H9 (cell line): ENCODE data around the gene TBX15. TPM values are rescaled to one million over a fixed set of nuclear protein-coding genes. Genes with fewer than 3 reads are reported as not detected.

Source experiments
- DNase-seq: peaks from one replicate; pipeline ENCODE4 v3.0.0-alpha.2; 2017
- H2AFZ ChIP-seq: one replicate; pipeline ENCODE4 v1.6.1; 2013; ENCODE audit warnings: mild to moderate bottlenecking, low read length, control low read depth, moderate library complexity
- H2AK5ac ChIP-seq: 2 replicates; pipeline ENCODE4 v1.6.1; 2013; ENCODE audit warnings: low read length, control low read depth, mixed read lengths; ENCODE audit not compliant: insufficient read length
- H2BK120ac ChIP-seq: one replicate; pipeline ENCODE4 v1.6.1; 2013; ENCODE audit warnings: low read depth, mild to moderate bottlenecking, low read length, control low read depth, inconsistent platforms; ENCODE audit not compliant: poor library complexity, severe bottlenecking
- H2BK12ac ChIP-seq: 2 replicates; pipeline ENCODE4 v1.6.1; 2013; ENCODE audit warnings: low read length, control low read depth, mixed read lengths, low read depth; ENCODE audit not compliant: insufficient read length
- H2BK15ac ChIP-seq: 2 replicates; pipeline ENCODE4 v1.6.1; 2013; ENCODE audit warnings: low read depth, low read length, control low read depth
- H2BK20ac ChIP-seq: one replicate; pipeline ENCODE4 v1.6.1; 2013; ENCODE audit warnings: low read depth, mild to moderate bottlenecking, low read length, control low read depth, inconsistent platforms; ENCODE audit not compliant: poor library complexity, severe bottlenecking
- H2BK5ac ChIP-seq: 2 replicates; pipeline ENCODE4 v1.6.1; 2013; ENCODE audit warnings: low read length, control low read depth, mixed read lengths; ENCODE audit not compliant: insufficient read length
- H3K14ac ChIP-seq: 2 replicates; pipeline ENCODE4 v1.6.1; 2013; ENCODE audit warnings: low read length, control low read depth; ENCODE audit not compliant: insufficient read depth
- H3K18ac ChIP-seq: 2 replicates; pipeline ENCODE4 v1.6.1; 2013; ENCODE audit warnings: low read depth, mild to moderate bottlenecking, mixed read lengths, low read length, control low read depth; ENCODE audit not compliant: insufficient read length
- H3K23ac ChIP-seq: 2 replicates; pipeline ENCODE4 v1.6.1; 2013; ENCODE audit warnings: low read length, control low read depth, mixed read lengths, low read depth; ENCODE audit not compliant: insufficient read length
- H3K23me2 ChIP-seq: 2 replicates; pipeline ENCODE4 v1.6.1; 2013; ENCODE audit warnings: low read depth, mild to moderate bottlenecking, mixed read lengths, low read length, control low read depth; ENCODE audit not compliant: insufficient read length, poor library complexity, severe bottlenecking
- H3K27ac ChIP-seq: 2 replicates; pipeline ENCODE4 v1.5.1; 2013; ENCODE audit warnings: low read length, control low read depth, mixed read lengths, low read depth; ENCODE audit not compliant: insufficient read length
- H3K27me3 ChIP-seq: 2 replicates; pipeline ENCODE4 v1.6.1; 2013; ENCODE audit warnings: low read length, control low read depth, inconsistent platforms; ENCODE audit not compliant: insufficient read depth
- H3K4ac ChIP-seq: 2 replicates; pipeline ENCODE4 v1.6.1; 2013; ENCODE audit warnings: low read depth, mild to moderate bottlenecking, control low read depth, inconsistent platforms, low read length, moderate library complexity
- H3K4me1 ChIP-seq: 2 replicates; pipeline ENCODE4 v1.6.1; 2013; ENCODE audit warnings: low read length, control low read depth, inconsistent platforms; ENCODE audit not compliant: insufficient read depth
- H3K4me2 ChIP-seq: 2 replicates; pipeline ENCODE4 v1.6.1; 2013; ENCODE audit warnings: low read length, control low read depth, mixed read lengths; ENCODE audit not compliant: insufficient read length, insufficient read depth
- H3K56ac ChIP-seq: 2 replicates; pipeline ENCODE4 v1.6.1; 2013; ENCODE audit warnings: low read depth, mild to moderate bottlenecking, mixed read lengths, low read length, control low read depth; ENCODE audit not compliant: insufficient read length
- H3K79me1 ChIP-seq: 2 replicates; pipeline ENCODE4 v1.6.1; 2013; ENCODE audit warnings: low read depth, mild to moderate bottlenecking, moderate library complexity, low read length, control low read depth, inconsistent platforms; ENCODE audit not compliant: insufficient read depth, poor library complexity, severe bottlenecking
- H3K79me2 ChIP-seq: 2 replicates; pipeline ENCODE4 v1.6.1; 2013; ENCODE audit warnings: low read length, control low read depth, inconsistent platforms; ENCODE audit not compliant: insufficient read depth
- H3K9ac ChIP-seq: 2 replicates; pipeline ENCODE4 v1.6.1; 2013; ENCODE audit warnings: low read length, control low read depth, mixed read lengths; ENCODE audit not compliant: insufficient read length; ENCODE audit errors: extremely low read depth
- H3K9me3 ChIP-seq: one replicate; pipeline ENCODE4 v1.6.1; 2013; ENCODE audit warnings: low read depth, low read length, inconsistent platforms; ENCODE audit not compliant: control insufficient read depth
- H3T11ph ChIP-seq: one replicate; pipeline ENCODE4 v1.6.1; 2013; ENCODE audit warnings: mild to moderate bottlenecking, low read length, control low read depth, inconsistent platforms
- H4K20me1 ChIP-seq: one replicate; pipeline ENCODE4 v1.6.1; 2013; ENCODE audit not compliant: control insufficient read depth, insufficient read length, insufficient read depth
- H4K5ac ChIP-seq: 2 replicates; pipeline ENCODE4 v1.6.1; 2013; ENCODE audit warnings: low read depth, mild to moderate bottlenecking, mixed read lengths, low read length, control low read depth; ENCODE audit not compliant: insufficient read length
- H4K8ac ChIP-seq: replicated peaks from 2 replicates; pipeline ENCODE4 v1.6.1; 2013; ENCODE audit warnings: low read length, control low read depth, mixed read lengths, low read depth; ENCODE audit not compliant: insufficient read length
- H4K91ac ChIP-seq: 2 replicates; pipeline ENCODE4 v1.6.1; 2013; ENCODE audit warnings: low read depth, mild to moderate bottlenecking, moderate library complexity, mixed read lengths, low read length, control low read depth; ENCODE audit not compliant: insufficient read length
- H3K27ac Mint-ChIP-seq, 3 experiments: 2 replicates in 2 of 3; 3 replicates in 1 of 3; pipeline ENCODE4 v1.8.0; 2020 to 2021; ENCODE audit warnings: mixed read lengths in 3 of 3, mild to moderate bottlenecking in 1 of 3, moderate library complexity in 1 of 3
- H3K27me3 Mint-ChIP-seq: 2 replicates; pipeline ENCODE4 v1.8.0; 2021; ENCODE audit warnings: low read depth, mild to moderate bottlenecking, moderate library complexity, mixed read lengths
- H3K36me3 Mint-ChIP-seq, 3 experiments: 2 replicates in 2 of 3; 3 replicates in 1 of 3; pipeline ENCODE4 v1.8.0; 2020 to 2021; ENCODE audit warnings: low read depth in 3 of 3, mixed read lengths in 3 of 3; ENCODE audit not compliant: insufficient read depth in 1 of 3
- H3K4me1 Mint-ChIP-seq, 2 experiments: 2 replicates each; pipeline ENCODE4 v1.8.0; 2020; ENCODE audit warnings: mixed read lengths in 2 of 2
- H3K4me3 Mint-ChIP-seq, 2 experiments: 2 replicates in 1 of 2; 3 replicates in 1 of 2; pipeline ENCODE4 v1.8.0; 2020 to 2021; ENCODE audit warnings: mild to moderate bottlenecking in 2 of 2, mixed read lengths in 2 of 2, moderate library complexity in 1 of 2
- H3K9me3 Mint-ChIP-seq, 2 experiments: 2 replicates in 1 of 2; 3 replicates in 1 of 2; pipeline ENCODE4 v1.8.0; 2020; ENCODE audit warnings: mild to moderate bottlenecking in 2 of 2, mixed read lengths in 2 of 2, moderate library complexity in 1 of 2
- CTCF ChIP-seq: fragments of 200-600 bp; sonication (generic); conservative IDR thresholded peaks from 3 replicates; pipeline ENCODE4 v1.8.0; 2021; ENCODE audit warnings: antibody characterized with exemption, mild to moderate bottlenecking
- WGBS: extraction: QIAGEN DNeasy Blood & Tissue Kit; methylation state at CpG from one replicate; pipeline ENCODE4 v1.1.7; 2013; ENCODE audit warnings: missing lambda C conversion rate, low lambda C conversion rate, mixed read lengths; ENCODE audit not compliant: insufficient read length; ENCODE audit errors: extremely low coverage; 5-methylcytosine and 5-hydroxymethylcytosine counted together
- total RNA-seq: library from RNA; stranded (reverse); gene quantifications from 2 replicates; pipeline ENCODE4 v1.2.1, GENCODE V29; 2021

Gene TBX15
- total RNA-seq, 1 experiment from 2014 or later = 0.07 TPM

GRCh38 chr1:119000371-119001180 lies 12.4 kb upstream of the TBX15 start:
- no peak for TF ChIP-seq CTCF
- H3K56ac ChIP-seq = no peak overlapping the region
- H2BK5ac ChIP-seq = no peak overlapping the region
- H3K23me2 ChIP-seq = peaks cover 7% of the 10 kb centered on the region
- Mint-ChIP-seq H3K36me3 (no peaks in the 10 kb centered on the region; a peak in 1 of 7 replicates), H3K4me3 (peak overlapping the region; percentile 53 to 72), H3K4me1 (peaks cover 22 to 44% of the 10 kb centered on the region in 2 experiments), H3K9me3 (peaks cover 0 to 4% of the 10 kb centered on the region in 2 experiments; a peak in 2 of 5 replicates), H3K27ac (no peak overlapping the region), H3K27me3 (peaks cover 100% of the 10 kb centered on the region)
- no peak overlapping the region for H3K18ac ChIP-seq
- no peak overlapping the region for H3K9ac ChIP-seq
- H4K20me1 ChIP-seq = no peaks in the 10 kb centered on the region
- H2AK5ac ChIP-seq = no peak overlapping the region
- no peak overlapping the region for H3K27ac ChIP-seq
- no peak overlapping the region for H3K4ac ChIP-seq
- peak overlapping the region; percentile 49 for H3K4me2 ChIP-seq
- H3K79me2 ChIP-seq = no peaks in the 10 kb centered on the region
- no CpG with 5 or more reads among the region's 44 CpGs for WGBS
- no peak overlapping the region for H3K14ac ChIP-seq
- H2BK15ac ChIP-seq = no peak overlapping the region; the same call in 1 of the 2 replicates
- H3K4me1 ChIP-seq = peaks cover 4% of the 10 kb centered on the region; the same call in 1 of the 2 replicates
- H2AFZ ChIP-seq = no peak overlapping the region
- no peak overlapping the region for H2BK20ac ChIP-seq
- no peak overlapping the region for H4K8ac ChIP-seq
- no peak overlapping the region for H3K23ac ChIP-seq
- H4K5ac ChIP-seq = no peak overlapping the region
- peak; percentile 51 for DNase-seq
- no peak overlapping the region for H2BK12ac ChIP-seq
- no peak overlapping the region for H4K91ac ChIP-seq
- no peak overlapping the region for H3T11ph ChIP-seq
- peaks cover 94% of the 10 kb centered on the region for H3K27me3 ChIP-seq
- H3K79me1 ChIP-seq = no peaks in the 10 kb centered on the region
- no peaks in the 10 kb centered on the region for H3K9me3 ChIP-seq
- H2BK120ac ChIP-seq = no peak overlapping the region
